RWPE2 (cell line): ENCODE results near the gene GPR183.

ENCODE experiments used
- ATAC-seq: fragments of 200-7000 bp; cut with Tn5 transposase; 3 replicates; pipeline ENCODE4 v1.9.1; 2021; ENCODE audit warnings: low read depth
- DNase-seq: peaks from one replicate; pipeline ENCODE4 v3.0.0-alpha.2; 2020; ENCODE audit warnings: low spot score
- H3K27ac ChIP-seq: fragments of 450-650 bp; 2 replicates; pipeline ENCODE4 v1.5.1; 2017; ENCODE audit warnings: mild to moderate bottlenecking; ENCODE audit not compliant: poor library complexity, severe bottlenecking
- H3K27me3 ChIP-seq: fragments of 250-450 bp; sonication (Bioruptor Pico); 2 replicates; pipeline ENCODE4 v1.5.1; 2021; ENCODE audit warnings: mild to moderate bottlenecking, moderate library complexity; ENCODE audit not compliant: insufficient read depth, poor library complexity, severe bottlenecking
- H3K36me3 ChIP-seq: fragments of 250-450 bp; sonication (Bioruptor Pico); 2 replicates; pipeline ENCODE4 v1.5.1; 2020; ENCODE audit warnings: low read depth, mild to moderate bottlenecking, moderate library complexity
- H3K4me1 ChIP-seq: fragments of 250-450 bp; sonication (Bioruptor Pico); 2 replicates; pipeline ENCODE4 v1.5.1; 2021; ENCODE audit warnings: mild to moderate bottlenecking, moderate library complexity; ENCODE audit not compliant: insufficient read depth, poor library complexity, severe bottlenecking
- H3K4me3 ChIP-seq: fragments of 250-450 bp; sonication (Bioruptor Pico); 2 replicates; pipeline ENCODE4 v1.5.1; 2021; ENCODE audit warnings: mild to moderate bottlenecking, moderate library complexity; ENCODE audit not compliant: severe bottlenecking
- H3K9me3 ChIP-seq: fragments of 250-450 bp; sonication (Bioruptor Pico); 2 replicates; pipeline ENCODE4 v1.5.1; 2021; ENCODE audit warnings: mild to moderate bottlenecking, moderate library complexity; ENCODE audit not compliant: severe bottlenecking
- CTCF ChIP-seq: fragments of 450-650 bp; IDR thresholded peaks from one replicate; pipeline ENCODE4 v1.5.1; 2017; ENCODE audit warnings: mild to moderate bottlenecking, moderate library complexity; ENCODE audit not compliant: poor library complexity, severe bottlenecking

GPR183 gene

DNA sequence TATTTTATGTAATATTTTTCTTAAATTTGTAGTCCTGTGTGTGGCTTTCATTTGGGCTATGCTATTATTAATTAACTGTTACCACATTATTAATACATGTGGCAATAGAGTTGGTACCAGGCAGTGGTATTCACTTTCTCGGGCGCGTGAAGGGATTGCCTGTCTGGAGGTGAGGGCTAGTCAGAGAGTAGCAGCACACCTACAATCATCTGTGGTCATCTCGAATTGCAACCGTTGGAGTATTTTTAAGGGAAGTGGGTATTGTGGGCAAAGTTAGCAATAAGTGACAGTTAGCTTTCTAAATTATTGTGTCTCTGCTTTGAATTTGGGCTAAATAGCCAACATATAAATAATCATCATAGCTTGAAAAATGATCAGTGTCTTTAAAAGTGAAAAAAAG lies 29.0 kb downstream of the GPR183 start:
- ATAC-seq, result no peak
- no peak for TF ChIP-seq CTCF
- H3K9me3 ChIP-seq, result no peaks in the 10 kb centered on the region
- no peak for DNase-seq
- H3K4me3 ChIP-seq, result no peak overlapping the region
- no peak overlapping the region for H3K27ac ChIP-seq
- no peaks in the 10 kb centered on the region for H3K4me1 ChIP-seq
- H3K27me3 ChIP-seq, result no peaks in the 10 kb centered on the region
- 0 out of 2 replicates have a peak, but pooled peaks cover 3% of the 10 kb centered on the region for H3K36me3 ChIP-seq

- ATAC-seq (no peak), DNase-seq (no peak)
- H3K4me3 ChIP-seq, result no peak overlapping the region
- no peaks in the 10 kb centered on the region for H3K9me3 ChIP-seq
- H3K4me1 ChIP-seq, result no peaks in the 10 kb centered on the region
- no peak for TF ChIP-seq CTCF
- 0 out of 2 replicates have a peak, but pooled peaks cover 3% of the 10 kb centered on the region for H3K36me3 ChIP-seq
- H3K27ac ChIP-seq, result no peak overlapping the region
- H3K27me3 ChIP-seq, result no peaks in the 10 kb centered on the region
Measured at GRCh38 chr13:99277629-99278028, 29.6 kb downstream of the GPR183 start.

DNA sequence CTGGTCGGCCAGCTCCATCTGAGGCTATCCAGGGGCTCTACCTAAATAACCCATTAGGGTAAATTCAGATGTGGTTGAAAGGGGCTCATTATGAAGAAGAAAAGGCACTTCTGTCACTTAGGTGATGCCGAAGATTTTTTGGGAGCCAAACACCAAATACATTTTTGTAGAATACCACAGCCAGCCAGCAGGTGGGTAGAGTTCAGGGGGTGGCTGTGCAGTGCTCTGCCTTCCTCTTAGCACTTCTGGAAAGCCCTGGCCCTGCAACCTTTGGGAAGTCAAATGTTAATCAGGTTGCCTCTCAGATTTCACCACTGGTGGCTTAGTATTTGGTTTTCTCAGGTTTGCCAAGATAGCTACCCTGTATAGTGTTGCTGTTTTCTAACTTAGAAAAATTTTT lies 30.5 kb downstream of the GPR183 start:
- H3K4me1 ChIP-seq, result no peaks in the 10 kb centered on the region
- no peak overlapping the region for H3K27ac ChIP-seq
- 0 out of 2 replicates have a peak, but pooled peaks cover 3% of the 10 kb centered on the region for H3K36me3 ChIP-seq
- no peaks in the 10 kb centered on the region for H3K27me3 ChIP-seq
- DNase-seq (no peak), ATAC-seq (no peak)
- H3K9me3 ChIP-seq, result no peaks in the 10 kb centered on the region
- no peak for TF ChIP-seq CTCF
- H3K4me3 ChIP-seq, result no peak overlapping the region

DNA sequence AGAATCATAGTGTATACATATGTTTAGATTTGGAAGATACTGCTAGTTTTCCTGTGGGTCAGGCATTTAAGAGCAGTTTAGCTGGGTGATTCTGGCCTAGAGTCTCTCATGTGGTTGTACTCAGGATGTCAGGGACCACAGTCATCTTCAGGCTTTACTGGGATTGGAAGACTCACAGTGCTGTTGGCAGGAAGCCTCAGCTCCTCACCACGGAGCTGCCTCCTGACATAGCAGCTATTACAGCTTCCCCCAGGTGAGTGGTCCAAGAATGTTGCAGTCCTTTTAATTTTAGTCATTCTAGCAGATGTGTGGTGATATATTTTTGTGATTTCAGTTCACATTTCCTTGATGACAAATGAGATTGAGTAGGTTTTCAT lies 32.1 kb downstream of the GPR183 start:
- Histone ChIP-seq H3K27ac (no peak overlapping the region), H3K9me3 (no peaks in the 10 kb centered on the region), H3K4me1 (no peaks in the 10 kb centered on the region), H3K27me3 (no peaks in the 10 kb centered on the region), H3K36me3 (peaks cover 3% of the 10 kb centered on the region; the same call in 1 of the 2 replicates), H3K4me3 (no peak overlapping the region)
- no peak for DNase-seq
- TF ChIP-seq CTCF, result no peak
- peak; percentile 67; the same call in 1 of the 3 replicates for ATAC-seq

- H3K4me3 ChIP-seq, result no peak overlapping the region
- no peaks in the 10 kb centered on the region for H3K9me3 ChIP-seq
- no peak for ATAC-seq
- H3K27ac ChIP-seq, result no peak overlapping the region
- no peak for DNase-seq
- no peaks in the 10 kb centered on the region for H3K4me1 ChIP-seq
- no peaks in the 10 kb centered on the region for H3K27me3 ChIP-seq
- no peak for TF ChIP-seq CTCF
- peaks cover 6% of the 10 kb centered on the region; the same call in 1 of the 2 replicates for H3K36me3 ChIP-seq
Measured at GRCh38 chr13:99273128-99273527, 34.1 kb downstream of the GPR183 start.
